IMR-90 (cell line): ENCODE data around the gene SDC3. TPM values are rescaled to one million over a fixed set of nuclear protein-coding genes. Genes with fewer than 3 reads are reported as not detected.
A peak's percentile ranks its signal among the peaks of the same experiment; 100 is the strongest.

Experiments used
- ATAC-seq: fragments of 200-7000 bp; cut with Tn5 transposase; 2 replicates; pipeline ENCODE4 v1.9.1; 2020; ENCODE audit warnings: low read depth, mild to moderate bottlenecking, moderate library complexity
- BruUV-seq: library from RNA; stranded (reverse); fragments of 400-500 nt; replicated peaks from 2 replicates; lab custom pipeline; 2021; lab: Mats Ljungman, UMichigan
- CTCF ChIA-PET: fragments of 300-600 bp; formaldehyde crosslinking; extraction: SDS; loops from one replicate; lab custom pipeline; 2021; ENCODE audit warnings: antibody characterized with exemption; lab: Yijun Ruan, JAX
- POLR2A ChIA-PET: fragments of 300-600 bp; sonication (Branson Sonifier 250); formaldehyde crosslinking; loops from one replicate; lab custom pipeline; 2022; ENCODE audit warnings: antibody characterized with exemption; ENCODE audit not compliant: unreplicated experiment; lab: Charles Lee
- DNase-seq: peaks from one replicate; pipeline ENCODE4 v3.0.0; 2013
- H2AFZ ChIP-seq: replicated peaks from 2 replicates; pipeline ENCODE3; 2013; ENCODE audit warnings: low read length, mild to moderate bottlenecking; ENCODE audit not compliant: poor library complexity
- H2AK5ac ChIP-seq: 2 replicates; pipeline ENCODE4 v1.6.1; 2013; ENCODE audit warnings: low read depth, low read length, inconsistent platforms
- H2AK9ac ChIP-seq: replicated peaks from 2 replicates; pipeline ENCODE3; 2013; ENCODE audit warnings: mild to moderate bottlenecking, low read depth, low read length, moderate library complexity; ENCODE audit not compliant: poor library complexity
- H2BK120ac ChIP-seq: 2 replicates; pipeline ENCODE4 v1.6.1; 2013; ENCODE audit warnings: low read depth, low read length, inconsistent platforms
- H2BK15ac ChIP-seq: 3 replicates; pipeline ENCODE4 v1.6.1; 2013; ENCODE audit warnings: low read depth, low read length, inconsistent platforms
- H2BK20ac ChIP-seq: 2 replicates; pipeline ENCODE4 v1.6.1; 2013; ENCODE audit warnings: low read depth, mild to moderate bottlenecking, inconsistent platforms, low read length, moderate library complexity
- H2BK5ac ChIP-seq: 2 replicates; pipeline ENCODE4 v1.6.1; 2013; ENCODE audit warnings: mild to moderate bottlenecking, low read depth, low read length, inconsistent platforms; ENCODE audit not compliant: poor library complexity, severe bottlenecking
- H3K14ac ChIP-seq: replicated peaks from 2 replicates; pipeline ENCODE4 v1.6.1; 2013; ENCODE audit warnings: low read depth, low read length, inconsistent platforms
- H3K18ac ChIP-seq: 2 replicates; pipeline ENCODE4 v1.6.1; 2013; ENCODE audit warnings: low read depth, low read length, control low read depth
- H3K23ac ChIP-seq: 2 replicates; pipeline ENCODE4 v1.6.1; 2013; ENCODE audit warnings: low read depth, low read length, inconsistent platforms
- H3K27ac ChIP-seq: 2 replicates; pipeline ENCODE4 v1.5.1; 2013; ENCODE audit warnings: mild to moderate bottlenecking, control low read depth, low read length; ENCODE audit not compliant: insufficient read depth
- H3K27me3 ChIP-seq: 2 replicates; pipeline ENCODE4 v1.6.1; 2013; ENCODE audit warnings: low read length; ENCODE audit not compliant: control insufficient read depth, insufficient read depth
- H3K36me3 ChIP-seq: 2 replicates; pipeline ENCODE4 v1.6.1; 2013; ENCODE audit warnings: low read length, mixed read lengths; ENCODE audit not compliant: control insufficient read depth, insufficient read depth
- H3K4ac ChIP-seq: 2 replicates; pipeline ENCODE4 v1.6.1; 2013; ENCODE audit warnings: low read depth, low read length, inconsistent platforms
- H3K4me1 ChIP-seq: 2 replicates; pipeline ENCODE4 v1.6.1; 2013; ENCODE audit warnings: low read length, mixed read lengths; ENCODE audit not compliant: control insufficient read depth, insufficient read depth
- H3K4me2 ChIP-seq: 2 replicates; pipeline ENCODE4 v1.6.1; 2013; ENCODE audit warnings: low read depth, mild to moderate bottlenecking, control low read depth, low read length, moderate library complexity
- H3K4me3 ChIP-seq: 2 replicates; pipeline ENCODE4 v1.5.1; 2013; ENCODE audit warnings: low read depth, mild to moderate bottlenecking, control low read depth, low read length, moderate library complexity; ENCODE audit not compliant: insufficient read depth
- H3K56ac ChIP-seq: 2 replicates; pipeline ENCODE4 v1.6.1; 2013; ENCODE audit warnings: low read length, inconsistent platforms; ENCODE audit not compliant: insufficient read depth; ENCODE audit errors: extremely low read depth
- H3K79me1 ChIP-seq, 2 experiments: 2 replicates each; pipeline ENCODE4 v1.6.1; 2013; ENCODE audit warnings: low read length in 2 of 2, inconsistent platforms in 1 of 2, low read depth in 1 of 2
- H3K9ac ChIP-seq: 2 replicates; pipeline ENCODE4 v1.6.1; 2013; ENCODE audit warnings: low read depth, low read length, control low read depth
- H3K9me1 ChIP-seq: 2 replicates; pipeline ENCODE4 v1.6.1; 2013; ENCODE audit warnings: low read length, inconsistent platforms; ENCODE audit not compliant: insufficient read depth
- H3K9me3 ChIP-seq: 2 replicates; pipeline ENCODE4 v1.6.1; 2013; ENCODE audit warnings: low read length; ENCODE audit not compliant: control insufficient read depth, insufficient read depth
- H4K20me1 ChIP-seq: 2 replicates; pipeline ENCODE4 v1.6.1; 2013; ENCODE audit warnings: low read length, inconsistent platforms; ENCODE audit not compliant: insufficient read depth
- H4K5ac ChIP-seq: 2 replicates; pipeline ENCODE4 v1.6.1; 2013; ENCODE audit warnings: mild to moderate bottlenecking, low read depth, low read length, control low read depth
- H4K8ac ChIP-seq, 2 experiments: 2 replicates each; pipeline ENCODE4 v1.6.1; 2013; ENCODE audit warnings: low read depth in 2 of 2, low read length in 2 of 2, control low read depth in 1 of 2, inconsistent platforms in 1 of 2
- H4K91ac ChIP-seq: 2 replicates; pipeline ENCODE4 v1.6.1; 2013; ENCODE audit warnings: low read depth, low read length, inconsistent platforms; ENCODE audit not compliant: insufficient read depth
- BHLHE40 ChIP-seq: fragments of 150-350 bp; IDR thresholded peaks from 2 replicates; pipeline ENCODE4 v1.6.1; 2016; ENCODE audit warnings: mild to moderate bottlenecking, low read depth, low read length
- CEBPB ChIP-seq: IDR thresholded peaks from 2 replicates; pipeline ENCODE4 v1.6.1; 2012; ENCODE audit warnings: low read depth, low read length, improper control_type of control experiment
- CHD1 ChIP-seq: IDR thresholded peaks from 2 replicates; pipeline ENCODE4 v1.6.1; 2012; ENCODE audit warnings: low read depth, low read length, improper control_type of control experiment
- CTCF ChIP-seq: conservative IDR thresholded peaks from 2 replicates; pipeline ENCODE4 v1.5.1; 2012; ENCODE audit warnings: mild to moderate bottlenecking, low read depth, low read length, improper control_type of control experiment
- FOS ChIP-seq: fragments of 150-350 bp; IDR thresholded peaks from 2 replicates; pipeline ENCODE4 v1.6.1; 2016; ENCODE audit warnings: low read depth, low read length
- MAFK ChIP-seq: IDR thresholded peaks from 2 replicates; pipeline ENCODE4 v1.6.1; 2012; ENCODE audit warnings: low read depth, low read length, improper control_type of control experiment
- MAZ ChIP-seq: IDR thresholded peaks from 2 replicates; pipeline ENCODE4 v1.6.1; 2012; ENCODE audit warnings: low read depth, mild to moderate bottlenecking, low read length, improper control_type of control experiment, moderate library complexity, borderline replicate concordance
- MXI1 ChIP-seq: IDR thresholded peaks from 2 replicates; pipeline ENCODE4 v1.6.1; 2012; ENCODE audit warnings: low read depth, mild to moderate bottlenecking, low read length, moderate library complexity, borderline replicate concordance
- POLR2A ChIP-seq: IDR thresholded peaks from 2 replicates; pipeline ENCODE4 v1.6.1; 2012; ENCODE audit warnings: mild to moderate bottlenecking, low read depth, low read length
- RAD21 ChIP-seq: IDR thresholded peaks from 2 replicates; pipeline ENCODE4 v1.6.1; 2012; ENCODE audit warnings: low read length, improper control_type of control experiment
- RCOR1 ChIP-seq: IDR thresholded peaks from 2 replicates; pipeline ENCODE4 v1.6.1; 2012; ENCODE audit warnings: mild to moderate bottlenecking, low read length, improper control_type of control experiment; ENCODE audit not compliant: insufficient replicate concordance
- RFX5 ChIP-seq: IDR thresholded peaks from 2 replicates; pipeline ENCODE4 v1.8.0; 2012; ENCODE audit warnings: low read depth, mild to moderate bottlenecking, low read length, moderate library complexity
- SMC3 ChIP-seq: fragments of 150-350 bp; IDR thresholded peaks from 2 replicates; pipeline ENCODE4 v1.6.1; 2016; ENCODE audit warnings: low read depth, mild to moderate bottlenecking, antibody characterized with exemption, low read length, moderate library complexity
- USF2 ChIP-seq: fragments of 150-350 bp; IDR thresholded peaks from 2 replicates; pipeline ENCODE4 v1.6.1; 2017; ENCODE audit warnings: mild to moderate bottlenecking, antibody characterized with exemption, low read length, low read depth
- WGBS, 2 experiments: methylation state at CpG; one replicate each; pipeline versions ENCODE4 v1.1.5 to v1.1.7; 2013; ENCODE audit warnings: missing lambda C conversion rate in 2 of 2; ENCODE audit not compliant: insufficient read length in 1 of 2; ENCODE audit errors: extremely low coverage in 2 of 2; 5-methylcytosine and 5-hydroxymethylcytosine counted together
- dilution Hi-C: fragments of 300-500 bp; cut with HindIII; formaldehyde crosslinking; loops from one replicate; pipeline ENCODE4 v1.14.3; 2018; ENCODE audit warnings: low sequenced_read_pairs; ENCODE audit not compliant: unreplicated experiment
- in situ Hi-C: fragments of 300-500 bp; cut with MboI; formaldehyde crosslinking; loops from 3 replicates; pipeline ENCODE4 v1.14.3; 2019; ENCODE audit warnings: low sequenced_read_pairs, inconsistent platforms, mixed read lengths
- intact Hi-C: fragments of 100-400 bp; cut with micrococcal nuclease; formaldehyde crosslinking; loops from 2 replicates; pipeline ENCODE4 v1.10.0; 2022
- polyA plus RNA-seq, 3 experiments: library from polyadenylated mRNA; depleted of rRNA; stranded (reverse); fragments of >200 nt; gene quantifications; 2 replicates each; pipeline ENCODE4 v1.2.3, GENCODE V29; 2012; ENCODE audit warnings: low replicate concordance in 1 of 3
- total RNA-seq: library from RNA; depleted of rRNA; stranded (reverse); fragments of >200 nt; gene quantifications from 2 replicates; pipeline ENCODE4 v1.2.3, GENCODE V29; 2012

SDC3 gene
- total and polyA plus RNA-seq, 2 of the 4 experiments (the other 2 are of a cell fraction): 13.1 to 71.5 TPM

- H2BK20ac ChIP-seq: peak overlapping the region; percentile 60
- peak overlapping the region; percentile 7 for H4K91ac ChIP-seq
- no TSS peak for BruUV-seq
- peak overlapping the region; percentile 65; the same call in 1 of the 2 replicates for H2AK5ac ChIP-seq
- no peak overlapping the region for H3K18ac ChIP-seq
- H2AFZ ChIP-seq: peak overlapping the region; percentile 70
- H3K56ac ChIP-seq: no peak overlapping the region
- no peak overlapping the region for H4K5ac ChIP-seq
- ATAC-seq (peak; percentile 70), DNase-seq (peak; percentile 78)
- H3K9me1 ChIP-seq: peaks cover 17% of the 10 kb centered on the region; the same call in 1 of the 2 replicates
- no peaks in the 10 kb centered on the region for H3K27me3 ChIP-seq
- H4K8ac ChIP-seq: 0 out of 4 replicates have a peak overlapping the region, but pooled peaks of 1 of the 2 experiments have one; percentile 29
- WGBS, 2 experiments: 18% methylated on average over 6 of the region's 9 CpGs; no CpG with 5 or more reads in 1 of the 2 experiments
- CTCF ChIA-PET: interaction anchor here (0.6 to 7.7 kb wide), 21 partner anchors 8 to 193 kb away, joined by 3 to 122 read pairs (median 4); no protein-coding TSS in a partner anchor
- POLR2A ChIA-PET: no interaction called here
- H3K4ac ChIP-seq: peak overlapping the region; percentile 4
- no peaks in the 10 kb centered on the region for H3K36me3 ChIP-seq
- H3K4me3 ChIP-seq: no peak overlapping the region
- H2AK9ac ChIP-seq: peak overlapping the region; percentile 70
- H3K23ac ChIP-seq: no peak overlapping the region
- H2BK120ac ChIP-seq: peak overlapping the region; percentile 12
- H3K14ac ChIP-seq: no peak overlapping the region
- peaks cover 20% of the 10 kb centered on the region for H3K4me1 ChIP-seq
- no peak overlapping the region for H3K4me2 ChIP-seq
- no peaks in the 10 kb centered on the region for H3K9me3 ChIP-seq
- no peak overlapping the region for H3K9ac ChIP-seq
- peak overlapping the region; percentile 31; the same call in 2 of the 3 replicates for H2BK15ac ChIP-seq
- peaks cover 16% of the 10 kb centered on the region for H4K20me1 ChIP-seq
- no peak overlapping the region for H2BK5ac ChIP-seq
- in situ Hi-C loops: loop anchor here (5.0 kb wide), 2 partner anchors 109 to 184 kb away; no protein-coding TSS in a partner anchor
- no peak overlapping the region for H3K27ac ChIP-seq
- H3K79me1 ChIP-seq: peaks cover 13 to 20% of the 10 kb centered on the region in 2 experiments; a peak in 3 of 4 replicates
- intact Hi-C loops: loop anchor here (1.0 kb wide), 3 partner anchors 110 to 192 kb away; no protein-coding TSS in a partner anchor
- dilution Hi-C loops: loop anchor here (25.0 kb wide), 1 partner anchor 99 kb away; no protein-coding TSS in a partner anchor
- no peak for TF ChIP-seq BHLHE40
- TF ChIP-seq MXI1: no peak
- no peak for TF ChIP-seq FOS
- peak; percentile 96 for TF ChIP-seq CTCF
- peak; percentile 31; the same call in 1 of the 2 replicates for TF ChIP-seq MAZ
- TF ChIP-seq RCOR1: no peak
- no peak for TF ChIP-seq USF2
- peak; percentile 99 for TF ChIP-seq RAD21
- TF ChIP-seq RFX5: no peak
- no peak for TF ChIP-seq CHD1
- no peak for TF ChIP-seq CEBPB
- TF ChIP-seq SMC3: peak; percentile 100
- no peak for TF ChIP-seq MAFK
- peak; percentile 62; the same call in 1 of the 2 replicates for TF ChIP-seq POLR2A
Measured at GRCh38 chr1:30911059-30911954, 2.7 kb upstream of the SDC3 start.
